K562 (cell line): ENCODE results near the gene KIFAP3. TPM values are rescaled to one million over a fixed set of nuclear protein-coding genes. Genes with fewer than 3 reads are reported as not detected.

ENCODE experiments used
- ATAC-seq: fragments of 200-7000 bp; cut with Tn5 transposase; 3 replicates; pipeline ENCODE4 v1.9.1; 2020; ENCODE audit warnings: moderate library complexity
- BruUV-seq: library from RNA; stranded (reverse); fragments of 400-500 nt; replicated peaks from 2 replicates; lab custom pipeline; 2021; lab: Mats Ljungman, UMichigan
- CTCF ChIA-PET: fragments of 300-600 bp; formaldehyde crosslinking; extraction: SDS; loops from one replicate; lab custom pipeline; 2021; ENCODE audit warnings: low intra/inter-chr PET ratio; lab: Yijun Ruan, JAX
- POLR2A ChIA-PET: fragments of 300-600, 350-650 bp; sonication (Branson Sonifier 250); formaldehyde crosslinking; extraction: SDS; loops from one replicate; lab custom pipeline; 2021; ENCODE audit warnings: antibody characterized with exemption, inconsistent platforms; lab: Yijun Ruan, JAX
- DNase-seq, 4 experiments: peaks; one replicate each; pipeline versions ENCODE4 v3.0.0 to v3.0.0-alpha.2; 2011 to 2018; ENCODE audit warnings: low spot score in 3 of 4, mixed read lengths in 3 of 4; ENCODE audit errors: extremely low read depth in 1 of 4
- FAIRE-seq: peaks from 2 replicates; lab custom pipeline; 2011; peaks lifted over from hg19 to GRCh38; lab: Jason Lieb, UNC
- H2AFZ ChIP-seq: 2 replicates; pipeline ENCODE4 v1.6.0; 2011; ENCODE audit warnings: low read depth, low read length, control low read depth, inconsistent platforms
- H3K27ac ChIP-seq: fragments of 200-600 bp; 3 replicates; pipeline ENCODE4 v1.8.0; 2011; ENCODE audit warnings: low read depth, mild to moderate bottlenecking, control low read depth, inconsistent platforms, low read length, moderate library complexity, mixed read lengths; ENCODE audit errors: extremely low read depth
- H3K27me3 ChIP-seq, 2 experiments: fragments of 300-600 bp in 1 of 2; 2 replicates in 1 of 2; 3 replicates in 1 of 2; pipeline versions ENCODE4 v1.6.0 to v1.8.0; 2011; ENCODE audit warnings: inconsistent platforms in 2 of 2, low read length in 2 of 2, mild to moderate bottlenecking in 1 of 2, mixed read lengths in 1 of 2, moderate library complexity in 1 of 2; ENCODE audit not compliant: control insufficient read depth in 2 of 2, insufficient read depth in 2 of 2
- H3K36me3 ChIP-seq: fragments of 300-600 bp; 3 replicates; pipeline ENCODE4 v1.8.0; 2011; ENCODE audit warnings: mild to moderate bottlenecking, low read length, inconsistent platforms; ENCODE audit not compliant: control insufficient read depth, insufficient read depth
- H3K4me1 ChIP-seq, 2 experiments: fragments of 200-600 bp in 1 of 2; replicated peaks in 1 of 2; 2 replicates in 1 of 2; 3 replicates in 1 of 2; pipeline versions ENCODE4 v1.5.1 to v1.8.0; 2011; ENCODE audit warnings: inconsistent platforms in 2 of 2, low read length in 2 of 2, mild to moderate bottlenecking in 1 of 2, mixed read lengths in 1 of 2, moderate library complexity in 1 of 2; ENCODE audit not compliant: control insufficient read depth in 2 of 2, insufficient read depth in 2 of 2
- H3K4me2 ChIP-seq: 2 replicates; pipeline ENCODE4 v1.6.1; 2011; ENCODE audit warnings: low read length, control low read depth, inconsistent platforms, mixed read lengths; ENCODE audit not compliant: insufficient read depth
- H3K4me3 ChIP-seq: fragments of 200-600 bp; sonication (generic), shearing (Covaris generic); 2 replicates; pipeline ENCODE4 v1.5.1; 2016; ENCODE audit warnings: control low read depth, inconsistent platforms
- H3K79me2 ChIP-seq: fragments of 200-600 bp; 3 replicates; pipeline ENCODE4 v1.8.0; 2011; ENCODE audit warnings: low read length, inconsistent platforms; ENCODE audit not compliant: control insufficient read depth, insufficient read depth
- H3K9ac ChIP-seq, 2 experiments: 2 replicates each; pipeline versions ENCODE4 v1.6.0 to v1.6.1; 2011; ENCODE audit warnings: low read depth in 2 of 2, low read length in 2 of 2, control low read depth in 1 of 2, inconsistent platforms in 1 of 2, mild to moderate bottlenecking in 1 of 2, mixed read lengths in 1 of 2; ENCODE audit not compliant: insufficient read depth in 1 of 2
- H3K9me1 ChIP-seq: one replicate; pipeline ENCODE4 v1.6.0; 2011; ENCODE audit warnings: inconsistent platforms, mild to moderate bottlenecking, low read length, moderate library complexity; ENCODE audit not compliant: control insufficient read depth, insufficient read depth
- H3K9me3 ChIP-seq: replicated peaks from 2 replicates; pipeline ENCODE4 v1.5.1; 2011; ENCODE audit warnings: low read depth, low read length, inconsistent platforms; ENCODE audit not compliant: control insufficient read depth, insufficient read depth
- H4K20me1 ChIP-seq: replicated peaks from 2 replicates; pipeline ENCODE4 v1.6.1; 2011; ENCODE audit warnings: low read length, inconsistent platforms, mixed read lengths; ENCODE audit not compliant: control insufficient read depth, insufficient read depth
- ARNT ChIP-seq, 2 experiments: fragments of 450-650 bp; IDR thresholded peaks; 2 replicates each; pipeline ENCODE4 v1.6.1; 2016; ENCODE audit warnings: mild to moderate bottlenecking in 1 of 2
- ELF1 ChIP-seq: fragments of 200-800 bp; sonication (Bioruptor generic); IDR thresholded peaks from 2 replicates; pipeline ENCODE4 v1.6.1; 2016; ENCODE audit warnings: missing genetic modification characterization, missing compliant biosample characterization
- ERF ChIP-seq: fragments of 450-650 bp; formaldehyde crosslinking; IDR thresholded peaks from 2 replicates; pipeline ENCODE4 v1.4.0; 2020; ENCODE audit warnings: mild to moderate bottlenecking, mixed read lengths
- FOSL1 ChIP-seq: fragments of 200-800 bp; sonication (Bioruptor generic); conservative IDR thresholded peaks from 2 replicates; pipeline ENCODE4 v1.6.1; 2016; ENCODE audit warnings: missing genetic modification characterization, missing compliant biosample characterization
- MCM3 ChIP-seq: fragments of 450-650 bp; IDR thresholded peaks from 2 replicates; pipeline ENCODE4 v1.6.1; 2016
- MCM7 ChIP-seq, 2 experiments: fragments of 450-650 bp; IDR thresholded peaks; 2 replicates each; pipeline ENCODE4 v1.6.1; 2016 to 2018
- NUFIP1 ChIP-seq: fragments of 450-650 bp; IDR thresholded peaks from 2 replicates; pipeline ENCODE4 v1.6.1; 2018; ENCODE audit not compliant: partially characterized antibody
- SPI1 ChIP-seq: IDR thresholded peaks from 2 replicates; pipeline ENCODE4 v1.6.1; 2011; ENCODE audit warnings: low read depth, low read length, control low read depth, borderline replicate concordance
- ZNF140 ChIP-seq: fragments of 250-450 bp; sonication (Bioruptor Pico); IDR thresholded peaks from 2 replicates; pipeline ENCODE4 v1.8.0; 2021; ENCODE audit warnings: moderate library complexity, mild to moderate bottlenecking, inconsistent platforms
- WGBS: fragments of 100-300 bp; shearing (Covaris generic); methylation state at CpG from one replicate; pipeline ENCODE4 v1.1.6; 2016; ENCODE audit warnings: low coverage, mixed read lengths; ENCODE audit not compliant: insufficient coverage; ENCODE audit errors: missing lambda C conversion rate; 5-methylcytosine and 5-hydroxymethylcytosine counted together
- in situ Hi-C: fragments of 300-500 bp; cut with MboI; formaldehyde crosslinking; loops from 4 replicates; pipeline ENCODE4 v1.15.0; 2018; ENCODE audit warnings: inconsistent platforms, mixed read lengths
- intact Hi-C: fragments of 100-400 bp; cut with micrococcal nuclease; formaldehyde crosslinking; loops from 2 replicates; pipeline ENCODE4 v1.14.2; 2022
- polyA plus RNA-seq, 8 experiments: library from polyadenylated mRNA; depleted of rRNA in 4 of 8; stranded (reverse) in 5 of 8; unstranded in 3 of 8; fragments of >200 nt; fragmentation: Nextera tagmentation in 2 of 8; fragmentation: Illumina TruSeq in 1 of 8; extraction: Ambion mirVana in 2 of 8; extraction: Trizol in 1 of 8; gene quantifications; 2 replicates each; pipeline versions ENCODE4 v1.2.1 to v1.2.3, GENCODE V29; 2011 to 2014; ENCODE audit warnings: inconsistent platforms in 1 of 8, missing spikeins in 1 of 8
- total RNA-seq, 7 experiments: library from RNA; depleted of rRNA in 6 of 7; stranded (reverse); fragments of >200 nt in 6 of 7; fragmentation: Illumina TruSeq in 2 of 7; extraction: Trizol in 2 of 7; gene quantifications; 2 replicates each; pipeline versions ENCODE4 v1.2.1 to v1.2.3, GENCODE V29; 2011 to 2021; ENCODE audit warnings: low replicate concordance in 1 of 7
- TF ChIP-seq, protein P1 (sequence below), 2 experiments: IDR thresholded peaks in 1 of 2; conservative IDR thresholded peaks in 1 of 2; 2 replicates each; pipeline ENCODE4 v1.6.1; 2016; ENCODE audit warnings: low read depth in 2 of 2, mild to moderate bottlenecking in 1 of 2, missing compliant biosample characterization in 1 of 2, missing genetic modification characterization in 1 of 2, moderate library complexity in 1 of 2
- TF ChIP-seq, protein P2 (sequence below): fragments of 250-450 bp; sonication (Bioruptor Pico); IDR thresholded peaks from 2 replicates; pipeline ENCODE4 v1.8.0; 2021; ENCODE audit warnings: moderate library complexity, mild to moderate bottlenecking, inconsistent platforms

Gene KIFAP3
- total and polyA plus RNA-seq, 9 of the 15 experiments (the other 6 are each of a cell fraction or from before 2014, with no cell fraction given), result 8.8 to 17.5 (median 11.8) TPM

DNA sequence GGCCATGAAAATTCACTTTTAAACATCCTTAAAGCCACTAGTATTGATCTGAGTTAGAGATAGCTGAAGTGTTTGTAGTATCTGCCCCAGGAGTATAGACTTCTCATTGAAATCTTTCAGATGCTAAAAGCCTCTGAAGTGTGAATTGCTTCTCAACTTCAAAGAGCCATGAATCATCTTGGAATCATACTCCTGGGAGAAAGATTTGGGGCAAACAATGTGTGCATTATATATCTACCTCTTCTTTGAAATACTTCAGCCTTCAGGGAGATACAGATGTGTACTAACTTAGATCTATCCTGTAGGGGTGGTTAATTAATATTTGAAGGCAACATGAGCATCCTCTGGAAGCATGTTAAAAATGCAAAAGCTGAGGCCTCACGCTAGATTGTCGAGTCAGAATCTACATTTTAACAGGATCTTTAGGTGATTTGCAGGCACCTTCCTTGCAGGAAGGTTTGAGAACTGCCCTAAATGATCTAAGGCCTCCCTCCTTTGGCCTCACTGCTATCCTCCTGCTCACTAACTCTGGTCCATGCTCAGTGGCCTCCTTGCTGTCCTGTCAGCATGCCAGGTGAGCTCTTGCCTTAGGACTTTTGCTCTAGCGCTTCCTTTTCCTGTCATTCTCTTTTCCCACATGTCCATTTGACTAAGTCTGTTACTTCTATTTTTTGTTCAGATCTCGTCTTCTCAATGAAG is 174.8 kb downstream of the KIFAP3 start:
- ChIA-PET CTCF (no interaction called here), POLR2A (no interaction called here)
- no peak overlapping the region for H3K9ac ChIP-seq
- H2AFZ ChIP-seq, result no peak overlapping the region
- H3K4me3 ChIP-seq, result no peak overlapping the region
- DNase-seq (no peak), FAIRE-seq (no peak), ATAC-seq (no peak)
- in situ Hi-C loops, result no loop called here
- no peaks in the 10 kb centered on the region for H3K9me1 ChIP-seq
- 0% methylated on average over 4 of the region's 4 CpGs for WGBS
- H4K20me1 ChIP-seq, result no peaks in the 10 kb centered on the region
- TF ChIP-seq ERF (no peak), MCM3 (0 out of 2 replicates have a peak, but pooled peaks have one; percentile 52)
- H3K4me1 ChIP-seq, result peaks cover 0 to 18% of the 10 kb centered on the region in 2 experiments; a peak in 3 of 5 replicates
- H3K79me2 ChIP-seq, result no peaks in the 10 kb centered on the region
- intact Hi-C loops, result no loop called here
- no peak overlapping the region for H3K27ac ChIP-seq
- BruUV-seq, result no TSS peak
- H3K36me3 ChIP-seq, result no peaks in the 10 kb centered on the region
- no peak overlapping the region for H3K4me2 ChIP-seq
- H3K27me3 ChIP-seq, result 0 out of 5 replicates have a peak, but pooled peaks cover 0 to 2% of the 10 kb centered on the region in 2 experiments
- H3K9me3 ChIP-seq, result no peaks in the 10 kb centered on the region

DNA sequence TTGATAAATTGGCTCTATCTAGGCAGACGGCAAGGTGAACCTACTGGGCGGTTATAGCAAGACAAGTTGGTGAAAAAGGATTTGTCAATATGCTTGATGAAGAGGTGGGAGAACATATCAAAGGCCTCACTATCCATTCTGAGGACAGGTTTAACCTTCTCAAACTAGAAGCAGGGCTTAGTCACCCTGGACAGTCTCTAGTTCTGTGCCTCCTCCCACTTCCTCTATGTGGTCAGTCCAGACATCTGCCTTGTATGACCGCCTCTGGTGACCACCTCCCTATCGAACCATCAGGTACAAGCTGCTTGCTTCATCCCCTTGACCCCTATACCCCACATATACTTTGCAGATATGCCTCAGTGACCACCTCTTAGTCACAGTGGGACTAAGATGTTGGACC is 178.5 kb downstream of the KIFAP3 start:
- Histone ChIP-seq H3K79me2 (peaks cover 24% of the 10 kb centered on the region), H3K9me3 (no peaks in the 10 kb centered on the region), H4K20me1 (no peaks in the 10 kb centered on the region), H3K4me1 (peaks cover 3 to 27% of the 10 kb centered on the region in 2 experiments), H3K36me3 (no peaks in the 10 kb centered on the region), H3K9ac (no peak overlapping the region), H3K9me1 (no peaks in the 10 kb centered on the region), H3K4me2 (peak overlapping the region; percentile 15; the same call in 1 of the 2 replicates), H2AFZ (peak overlapping the region; percentile 98), H3K4me3 (no peak overlapping the region), H3K27me3 (no peaks in the 10 kb centered on the region), H3K27ac (no peak overlapping the region)
- CTCF ChIA-PET, result no interaction called here
- 47% methylated on average over 4 of the region's 4 CpGs for WGBS
- FAIRE-seq (no peak), DNase-seq (peak in 2 of 4 experiments; percentile 34 to 49), ATAC-seq (no peak)
- POLR2A ChIA-PET, result no interaction called here
- in situ Hi-C loops (no loop called here), intact Hi-C loops (no loop called here)
- BruUV-seq, result no TSS peak
- no peak for TF ChIP-seq NUFIP1
- TF ChIP-seq ELF1 (tag), result 0 out of 2 replicates have a peak, but pooled peaks have one; percentile 27
- no peak for TF ChIP-seq ZNF140 (CRISPR knock-in tag)
- TF ChIP-seq MCM7 (IDR thresholded peaks at IDR 0.05), result no peak
- TF ChIP-seq, protein P1, sequence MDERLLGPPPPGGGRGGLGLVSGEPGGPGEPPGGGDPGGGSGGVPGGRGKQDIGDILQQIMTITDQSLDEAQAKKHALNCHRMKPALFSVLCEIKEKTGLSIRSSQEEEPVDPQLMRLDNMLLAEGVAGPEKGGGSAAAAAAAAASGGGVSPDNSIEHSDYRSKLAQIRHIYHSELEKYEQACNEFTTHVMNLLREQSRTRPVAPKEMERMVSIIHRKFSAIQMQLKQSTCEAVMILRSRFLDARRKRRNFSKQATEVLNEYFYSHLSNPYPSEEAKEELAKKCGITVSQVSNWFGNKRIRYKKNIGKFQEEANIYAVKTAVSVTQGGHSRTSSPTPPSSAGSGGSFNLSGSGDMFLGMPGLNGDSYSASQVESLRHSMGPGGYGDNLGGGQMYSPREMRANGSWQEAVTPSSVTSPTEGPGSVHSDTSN (CRISPR knock-in tag; IDR thresholded peaks at IDR 0.05; ENCODE audit: low read depth), result no peak
- TF ChIP-seq, protein P1 (tag; conservative IDR thresholded peaks at IDR 0.05; ENCODE audit: low read depth), result no peak
- TF ChIP-seq, protein P2, sequence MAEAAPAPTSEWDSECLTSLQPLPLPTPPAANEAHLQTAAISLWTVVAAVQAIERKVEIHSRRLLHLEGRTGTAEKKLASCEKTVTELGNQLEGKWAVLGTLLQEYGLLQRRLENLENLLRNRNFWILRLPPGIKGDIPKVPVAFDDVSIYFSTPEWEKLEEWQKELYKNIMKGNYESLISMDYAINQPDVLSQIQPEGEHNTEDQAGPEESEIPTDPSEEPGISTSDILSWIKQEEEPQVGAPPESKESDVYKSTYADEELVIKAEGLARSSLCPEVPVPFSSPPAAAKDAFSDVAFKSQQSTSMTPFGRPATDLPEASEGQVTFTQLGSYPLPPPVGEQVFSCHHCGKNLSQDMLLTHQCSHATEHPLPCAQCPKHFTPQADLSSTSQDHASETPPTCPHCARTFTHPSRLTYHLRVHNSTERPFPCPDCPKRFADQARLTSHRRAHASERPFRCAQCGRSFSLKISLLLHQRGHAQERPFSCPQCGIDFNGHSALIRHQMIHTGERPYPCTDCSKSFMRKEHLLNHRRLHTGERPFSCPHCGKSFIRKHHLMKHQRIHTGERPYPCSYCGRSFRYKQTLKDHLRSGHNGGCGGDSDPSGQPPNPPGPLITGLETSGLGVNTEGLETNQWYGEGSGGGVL (CRISPR knock-in tag), result no peak
- TF ChIP-seq ARNT (IDR thresholded peaks at IDR 0.05), result no peak
- TF ChIP-seq SPI1, result peak; percentile 94
- peak; percentile 58 for TF ChIP-seq FOSL1 (tag)
